K562 (cell line): Measurements from ENCODE around the gene ZNF234. TPM values are rescaled to one million over a fixed set of nuclear protein-coding genes. Genes with fewer than 3 reads are reported as not detected.

Experiments used
- CBX1 ChIP-seq: sonication (generic); IDR thresholded peaks from 2 replicates; pipeline ENCODE4 v1.6.1; 2016; ENCODE audit warnings: antibody characterized with exemption, low read depth, mild to moderate bottlenecking
- CHD2 ChIP-seq: IDR thresholded peaks from 2 replicates; pipeline ENCODE4 v1.6.1; 2011; ENCODE audit warnings: low read depth, low read length
- CHD4 ChIP-seq: fragments of 200-600 bp; sonication (generic); IDR thresholded peaks from 3 replicates; pipeline ENCODE4 v1.6.1; 2012; ENCODE audit warnings: low read depth, mild to moderate bottlenecking, mixed read lengths, low read length, inconsistent platforms; ENCODE audit not compliant: insufficient read depth, insufficient replicate concordance, poor library complexity, severe bottlenecking
- CXXC5 ChIP-seq: fragments of 250-450 bp; sonication (Bioruptor Pico); IDR thresholded peaks from 2 replicates; pipeline ENCODE4 v1.8.0; 2022; ENCODE audit warnings: inconsistent platforms, mild to moderate bottlenecking, moderate library complexity
- FOS ChIP-seq: IDR thresholded peaks from 3 replicates; pipeline ENCODE4 v1.6.1; 2011; ENCODE audit not compliant: insufficient read length; ENCODE audit errors: extremely low read depth
- HMG20B ChIP-seq: fragments of 250-450 bp; sonication (Bioruptor Pico); IDR thresholded peaks from 2 replicates; pipeline ENCODE4 v1.5.0; 2021; ENCODE audit warnings: mild to moderate bottlenecking
- IRF2 ChIP-seq: sonication (generic); formaldehyde crosslinking; IDR thresholded peaks from 2 replicates; pipeline ENCODE4 v1.8.1; 2022; ENCODE audit warnings: mild to moderate bottlenecking, missing genetic modification reagents
- KLF13 ChIP-seq: fragments of 450-650 bp; IDR thresholded peaks from 2 replicates; pipeline ENCODE4 v1.6.1; 2016; ENCODE audit warnings: missing genetic modification characterization, low read depth, mild to moderate bottlenecking, missing compliant biosample characterization, moderate library complexity, borderline replicate concordance
- MEF2A ChIP-seq: IDR thresholded peaks from 2 replicates; pipeline ENCODE4 v1.6.1; 2011; ENCODE audit warnings: low read depth, mild to moderate bottlenecking, low read length, moderate library complexity; ENCODE audit not compliant: control insufficient read depth
- MTF1 ChIP-seq: fragments of 250-450 bp; sonication (Bioruptor Pico); IDR thresholded peaks from 2 replicates; pipeline ENCODE4 v1.9.0; 2021; ENCODE audit warnings: moderate library complexity, mild to moderate bottlenecking, inconsistent platforms, borderline replicate concordance
- PRMT5 ChIP-seq: sonication (generic); formaldehyde crosslinking; IDR thresholded peaks from 2 replicates; pipeline ENCODE4 v1.5.0; 2020; ENCODE audit warnings: missing genetic modification reagents
- PURB ChIP-seq: sonication (generic); formaldehyde crosslinking; IDR thresholded peaks from 2 replicates; pipeline ENCODE4 v1.9.0; 2021; ENCODE audit warnings: low read depth, mild to moderate bottlenecking, missing genetic modification reagents
- SMAD4 ChIP-seq: fragments of 250-450 bp; sonication (Bioruptor Pico); conservative IDR thresholded peaks from 2 replicates; pipeline ENCODE4 v1.8.0; 2021; ENCODE audit warnings: inconsistent platforms, mild to moderate bottlenecking, moderate library complexity
- SMARCB1 ChIP-seq: IDR thresholded peaks from 2 replicates; pipeline ENCODE4 v1.6.1; 2011; ENCODE audit warnings: improper control_type of control experiment, low read depth; ENCODE audit not compliant: insufficient read length
- TOE1 ChIP-seq, 2 experiments: fragments of 450-650 bp in 1 of 2; sonication (generic) in 1 of 2; formaldehyde crosslinking in 1 of 2; IDR thresholded peaks; 2 replicates each; pipeline versions ENCODE4 v1.7.1 to v1.8.0; 2016 to 2022; ENCODE audit warnings: borderline replicate concordance in 2 of 2, mild to moderate bottlenecking in 2 of 2, antibody characterized with exemption in 1 of 2, inconsistent platforms in 1 of 2, low read depth in 1 of 2, missing genetic modification reagents in 1 of 2, moderate library complexity in 1 of 2
- TRIM28 ChIP-seq: fragments of 450-650 bp; IDR thresholded peaks from 2 replicates; pipeline ENCODE4 v1.6.1; 2017
- ZBED1 ChIP-seq: IDR thresholded peaks from 2 replicates; pipeline ENCODE4 v1.6.1; 2014
- ZNF23 ChIP-seq: fragments of 250-450 bp; sonication (Bioruptor Pico); IDR thresholded peaks from 2 replicates; pipeline ENCODE4 v1.4.0; 2020; ENCODE audit warnings: mild to moderate bottlenecking
- ZNF263 ChIP-seq: sonication (generic); formaldehyde crosslinking; IDR thresholded peaks from 2 replicates; pipeline ENCODE4 v1.8.0; 2022; ENCODE audit warnings: mild to moderate bottlenecking, missing genetic modification reagents, borderline replicate concordance
- polyA plus RNA-seq, 8 experiments: library from polyadenylated mRNA; depleted of rRNA in 4 of 8; stranded (reverse) in 5 of 8; unstranded in 3 of 8; fragments of >200 nt; fragmentation: Nextera tagmentation in 2 of 8; fragmentation: Illumina TruSeq in 1 of 8; extraction: Ambion mirVana in 2 of 8; extraction: Trizol in 1 of 8; gene quantifications; 2 replicates each; pipeline versions ENCODE4 v1.2.1 to v1.2.3, GENCODE V29; 2011 to 2014; ENCODE audit warnings: inconsistent platforms in 1 of 8, missing spikeins in 1 of 8
- total RNA-seq, 7 experiments: library from RNA; depleted of rRNA in 6 of 7; stranded (reverse); fragments of >200 nt in 6 of 7; fragmentation: Illumina TruSeq in 2 of 7; extraction: Trizol in 2 of 7; gene quantifications; 2 replicates each; pipeline versions ENCODE4 v1.2.1 to v1.2.3, GENCODE V29; 2011 to 2021; ENCODE audit warnings: low replicate concordance in 1 of 7
- TF ChIP-seq, protein P1 (sequence below): IDR thresholded peaks from 2 replicates; pipeline ENCODE4 v1.6.1; 2011; ENCODE audit not compliant: insufficient read length; ENCODE audit errors: extremely low read depth
- TF ChIP-seq, protein P2 (sequence below): sonication (generic); formaldehyde crosslinking; IDR thresholded peaks from 2 replicates; pipeline ENCODE4 v1.9.0; 2022; ENCODE audit warnings: mild to moderate bottlenecking, missing genetic modification reagents
- TF ChIP-seq, protein P3 (sequence below): fragments of 250-450 bp; sonication (Bioruptor Pico); IDR thresholded peaks from 2 replicates; pipeline ENCODE4 v1.5.0; 2021
- TF ChIP-seq, protein P4 (sequence below): fragments of 450-650 bp; formaldehyde crosslinking; conservative IDR thresholded peaks from 2 replicates; pipeline ENCODE4 v1.4.0; 2022; ENCODE audit warnings: mild to moderate bottlenecking, missing genetic modification characterization
- TF ChIP-seq, protein P5 (sequence below), 2 experiments: IDR thresholded peaks; 2 replicates each; pipeline ENCODE4 v1.6.1; 2011; ENCODE audit warnings: borderline replicate concordance in 1 of 2, control low read depth in 1 of 2, low read depth in 1 of 2, low read length in 1 of 2, mild to moderate bottlenecking in 1 of 2, mixed read lengths in 1 of 2, moderate library complexity in 1 of 2; ENCODE audit not compliant: insufficient read depth in 1 of 2, insufficient read length in 1 of 2, poor library complexity in 1 of 2, severe bottlenecking in 1 of 2; ENCODE audit errors: extremely low read depth in 1 of 2

ZNF234 gene
- total and polyA plus RNA-seq, 9 of the 15 experiments (the other 6 are each of a cell fraction or from before 2014, with no cell fraction given): 0.82 to 2.9 (median 1.5) TPM

DNA sequence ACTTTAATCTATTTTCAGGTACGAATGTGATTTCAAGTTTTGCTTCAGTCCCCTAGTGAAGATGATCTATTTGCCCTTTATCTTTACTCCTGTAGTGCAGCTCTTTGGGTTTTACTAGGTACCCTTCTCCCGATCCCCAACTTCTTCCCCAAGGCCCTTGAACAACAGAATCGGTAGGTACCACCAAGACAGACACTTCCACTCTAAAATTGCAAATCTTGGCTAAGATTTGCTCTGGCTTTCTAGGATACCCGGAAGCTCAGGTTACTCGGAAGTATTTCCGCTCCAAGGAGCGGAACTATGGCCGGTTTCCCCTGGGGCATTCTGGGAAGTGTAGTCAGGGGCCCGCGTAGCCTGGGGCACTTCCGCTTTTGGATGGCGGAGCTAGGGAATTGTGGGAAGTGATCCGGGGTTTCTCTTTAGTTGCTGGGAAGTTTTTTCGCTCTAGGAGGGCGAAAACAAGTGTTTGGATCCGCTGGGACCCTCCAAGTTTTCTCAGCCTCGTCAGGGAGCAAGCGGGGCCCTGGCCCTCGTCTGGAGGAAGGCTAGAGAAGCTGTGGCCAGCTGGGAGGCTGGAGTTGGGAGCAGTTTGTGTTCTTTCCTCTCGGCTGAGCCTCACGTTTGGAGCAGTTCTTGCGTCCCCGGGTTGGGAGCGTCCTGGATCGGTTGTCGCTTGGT, 65.9 kb downstream of the ZNF234 start (continued):
- TF ChIP-seq ZNF263 (CRISPR knock-in tag) (no peak), SMAD4 (CRISPR knock-in tag) (no peak; the same call in 1 of the 2 replicates), IRF2 (no peak), CBX1 (peak; percentile 82), PURB (CRISPR knock-in tag) (no peak), CHD4 (no peak), MEF2A (no peak), TOE1 (IDR thresholded peaks at IDR 0.05; ENCODE audit: borderline replicate concordance) (no peak), TOE1 (CRISPR knock-in tag; IDR thresholded peaks at IDR 0.05; ENCODE audit: borderline replicate concordance, low read depth) (no peak), SMARCB1 (no peak), PRMT5 (no peak), MTF1 (no peak), ZNF23 (CRISPR knock-in tag) (no peak), ZBED1 (no peak), TRIM28 (no peak), KLF13 (no peak), CXXC5 (CRISPR knock-in tag) (peak; percentile 68), HMG20B (CRISPR knock-in tag) (no peak), FOS (no peak), CHD2 (no peak)
- TF ChIP-seq, protein P1, sequence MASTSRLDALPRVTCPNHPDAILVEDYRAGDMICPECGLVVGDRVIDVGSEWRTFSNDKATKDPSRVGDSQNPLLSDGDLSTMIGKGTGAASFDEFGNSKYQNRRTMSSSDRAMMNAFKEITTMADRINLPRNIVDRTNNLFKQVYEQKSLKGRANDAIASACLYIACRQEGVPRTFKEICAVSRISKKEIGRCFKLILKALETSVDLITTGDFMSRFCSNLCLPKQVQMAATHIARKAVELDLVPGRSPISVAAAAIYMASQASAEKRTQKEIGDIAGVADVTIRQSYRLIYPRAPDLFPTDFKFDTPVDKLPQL: no peak
- TF ChIP-seq, protein P2, sequence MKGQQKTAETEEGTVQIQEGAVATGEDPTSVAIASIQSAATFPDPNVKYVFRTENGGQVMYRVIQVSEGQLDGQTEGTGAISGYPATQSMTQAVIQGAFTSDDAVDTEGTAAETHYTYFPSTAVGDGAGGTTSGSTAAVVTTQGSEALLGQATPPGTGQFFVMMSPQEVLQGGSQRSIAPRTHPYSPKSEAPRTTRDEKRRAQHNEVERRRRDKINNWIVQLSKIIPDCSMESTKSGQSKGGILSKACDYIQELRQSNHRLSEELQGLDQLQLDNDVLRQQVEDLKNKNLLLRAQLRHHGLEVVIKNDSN (CRISPR knock-in tag): no peak
- TF ChIP-seq, protein P3, sequence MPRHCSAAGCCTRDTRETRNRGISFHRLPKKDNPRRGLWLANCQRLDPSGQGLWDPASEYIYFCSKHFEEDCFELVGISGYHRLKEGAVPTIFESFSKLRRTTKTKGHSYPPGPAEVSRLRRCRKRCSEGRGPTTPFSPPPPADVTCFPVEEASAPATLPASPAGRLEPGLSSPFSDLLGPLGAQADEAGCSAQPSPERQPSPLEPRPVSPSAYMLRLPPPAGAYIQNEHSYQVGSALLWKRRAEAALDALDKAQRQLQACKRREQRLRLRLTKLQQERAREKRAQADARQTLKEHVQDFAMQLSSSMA (CRISPR knock-in tag): no peak
- TF ChIP-seq, protein P4, sequence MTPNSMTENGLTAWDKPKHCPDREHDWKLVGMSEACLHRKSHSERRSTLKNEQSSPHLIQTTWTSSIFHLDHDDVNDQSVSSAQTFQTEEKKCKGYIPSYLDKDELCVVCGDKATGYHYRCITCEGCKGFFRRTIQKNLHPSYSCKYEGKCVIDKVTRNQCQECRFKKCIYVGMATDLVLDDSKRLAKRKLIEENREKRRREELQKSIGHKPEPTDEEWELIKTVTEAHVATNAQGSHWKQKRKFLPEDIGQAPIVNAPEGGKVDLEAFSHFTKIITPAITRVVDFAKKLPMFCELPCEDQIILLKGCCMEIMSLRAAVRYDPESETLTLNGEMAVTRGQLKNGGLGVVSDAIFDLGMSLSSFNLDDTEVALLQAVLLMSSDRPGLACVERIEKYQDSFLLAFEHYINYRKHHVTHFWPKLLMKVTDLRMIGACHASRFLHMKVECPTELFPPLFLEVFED (CRISPR knock-in tag): no peak
- TF ChIP-seq, protein P5, sequence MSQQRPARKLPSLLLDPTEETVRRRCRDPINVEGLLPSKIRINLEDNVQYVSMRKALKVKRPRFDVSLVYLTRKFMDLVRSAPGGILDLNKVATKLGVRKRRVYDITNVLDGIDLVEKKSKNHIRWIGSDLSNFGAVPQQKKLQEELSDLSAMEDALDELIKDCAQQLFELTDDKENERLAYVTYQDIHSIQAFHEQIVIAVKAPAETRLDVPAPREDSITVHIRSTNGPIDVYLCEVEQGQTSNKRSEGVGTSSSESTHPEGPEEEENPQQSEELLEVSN (IDR thresholded peaks at IDR 0.05; ENCODE audit: borderline replicate concordance in 1 of 2, extremely low read depth in 1 of 2, insufficient read depth in 1 of 2, insufficient read length in 1 of 2, low read depth in 1 of 2, low read length in 1 of 2, poor library complexity in 1 of 2, severe bottlenecking in 1 of 2): no peak
